HG02884 (cell line): ENCODE results near the gene YPEL5.

Experiments
- ATAC-seq: cut with Tn5 transposase; IDR thresholded peaks from one replicate; pipeline ENCODE4 v1.9.1; 2021; ENCODE audit warnings: mild to moderate bottlenecking, moderate library complexity; ENCODE audit not compliant: unreplicated experiment

Gene YPEL5

DNA sequence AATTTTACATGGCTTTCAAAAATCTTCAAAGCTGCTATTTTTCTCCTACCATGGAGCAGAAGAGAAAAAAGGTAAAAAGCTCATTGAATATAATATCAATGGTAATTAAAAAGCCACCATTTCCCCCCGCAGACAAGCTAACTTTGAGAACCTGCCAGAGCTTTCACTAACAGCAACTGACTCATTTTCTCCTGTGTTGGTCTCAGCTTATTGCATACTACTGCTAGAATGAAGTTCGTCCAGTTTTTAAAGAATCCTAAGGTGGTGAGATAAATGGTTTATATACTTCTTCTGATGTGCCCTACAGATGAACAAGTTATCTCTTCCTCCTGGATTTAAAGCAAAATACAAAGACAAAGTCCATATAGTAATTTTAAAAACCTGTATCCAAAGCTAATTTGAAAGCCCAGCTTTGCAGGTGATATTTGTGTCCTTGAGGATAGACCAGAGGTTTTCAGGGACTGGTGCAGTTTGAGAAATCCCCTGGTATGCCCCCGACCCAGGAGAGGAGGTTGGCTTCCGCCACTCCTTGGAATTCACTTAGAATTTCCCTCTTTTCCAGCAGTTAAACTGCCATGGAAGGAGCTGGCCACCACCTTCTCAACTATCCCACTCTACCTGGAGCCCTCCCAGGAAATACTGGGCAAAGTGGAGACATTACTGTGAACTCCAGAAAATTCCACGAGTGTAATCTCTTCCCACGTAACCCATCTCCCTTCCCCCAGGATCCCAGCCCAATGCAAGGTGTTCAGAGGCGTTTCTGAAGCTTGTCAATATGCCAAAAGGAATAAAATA, 17.5 kb downstream of the YPEL5 start:
- no peak for ATAC-seq

DNA sequence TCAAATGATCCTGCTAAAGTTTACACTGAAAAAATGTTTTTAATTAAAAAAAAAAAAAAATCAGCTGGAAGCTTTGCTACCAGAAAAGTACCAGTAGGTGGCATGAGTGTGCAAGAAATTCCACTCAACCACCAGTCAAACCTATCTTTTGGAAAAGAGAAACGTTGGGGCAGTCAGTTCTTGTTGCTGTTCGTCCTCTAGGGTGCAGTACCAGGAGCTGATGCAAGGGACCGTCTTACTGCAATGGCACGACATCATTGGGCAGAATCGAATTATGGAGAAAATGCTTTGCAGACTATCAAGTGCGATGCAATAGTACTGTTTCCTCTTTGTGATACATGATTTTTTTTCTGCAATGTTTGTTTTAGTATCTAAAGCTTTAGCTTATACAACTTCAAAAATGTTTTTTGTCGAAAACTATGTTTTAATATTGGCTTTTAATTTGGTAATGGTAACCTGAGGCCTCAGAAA, 18.3 kb downstream of the YPEL5 start:
- ATAC-seq = peak; percentile 87

- ATAC-seq = no peak
Measured at GRCh38 chr2:30165617-30166016, 18.8 kb downstream of the YPEL5 start.

GRCh38 chr2:30172627-30173026, 25.8 kb downstream of the YPEL5 start:
- no peak for ATAC-seq

DNA sequence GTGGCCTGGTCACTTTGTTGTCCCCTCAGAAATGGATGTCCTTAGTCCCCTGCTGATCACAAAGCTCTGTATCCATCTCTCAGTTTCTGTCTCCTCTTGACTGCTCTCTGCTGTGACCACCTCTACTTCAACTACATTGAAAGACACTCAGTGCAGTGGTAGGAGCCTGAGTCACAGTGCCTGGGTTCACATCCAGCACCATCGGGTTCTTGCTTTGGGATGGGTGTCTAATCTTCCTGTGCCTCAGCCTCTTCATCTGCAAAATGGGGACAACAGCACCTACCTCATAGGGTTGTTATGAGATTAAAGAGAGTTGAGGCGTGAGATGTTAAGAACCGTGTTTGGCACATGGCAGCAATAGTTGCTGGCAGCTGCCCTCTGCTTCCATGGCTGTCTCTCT, 30.6 kb downstream of the YPEL5 start:
- no peak for ATAC-seq

- ATAC-seq = no peak
Measured at GRCh38 chr2:30177956-30178355, 31.1 kb downstream of the YPEL5 start.

- ATAC-seq = no peak
Measured at GRCh38 chr2:30178618-30179434, 32.0 kb downstream of the YPEL5 start.

DNA sequence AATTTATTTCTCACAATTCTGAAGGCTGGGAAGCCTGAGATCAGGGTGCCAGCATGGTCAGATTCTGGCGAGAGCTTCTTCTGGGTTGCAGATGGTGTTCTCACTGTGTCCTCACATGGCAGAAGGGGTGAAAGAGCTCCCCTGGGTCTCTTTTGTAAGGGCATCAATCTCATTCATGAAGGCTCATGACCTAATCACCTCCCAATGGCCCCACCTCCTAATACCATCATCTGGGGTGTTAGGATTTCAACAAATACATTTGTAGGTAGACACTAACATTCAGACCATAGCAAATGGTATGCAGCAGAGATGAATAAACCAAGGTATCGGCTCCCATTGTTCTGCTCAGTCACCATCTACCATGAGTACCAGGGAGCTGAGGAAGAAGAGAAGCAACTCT, 32.7 kb downstream of the YPEL5 start:
- no peak for ATAC-seq

DNA sequence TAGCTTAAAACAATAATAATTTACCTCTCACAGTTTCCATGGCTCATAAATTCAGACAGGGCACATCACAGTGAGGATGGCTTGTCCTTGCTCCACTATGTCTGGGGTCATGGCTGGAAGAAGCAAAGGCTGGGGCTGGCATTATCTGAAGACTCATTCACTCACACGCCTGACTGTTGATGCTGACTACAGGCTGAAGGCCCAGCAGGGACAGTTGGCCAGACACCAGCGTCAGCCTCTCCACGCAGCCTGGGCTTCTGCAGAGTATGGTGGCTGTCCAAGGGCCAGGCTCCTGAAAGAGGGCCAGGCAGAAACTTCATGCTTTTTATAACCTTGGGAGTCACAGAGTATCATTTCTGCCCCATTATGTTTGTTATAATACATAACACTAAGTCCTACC, 33.4 kb downstream of the YPEL5 start:
- no peak for ATAC-seq

- no peak for ATAC-seq
Measured at GRCh38 chr2:30181176-30181575, 34.4 kb downstream of the YPEL5 start.

DNA sequence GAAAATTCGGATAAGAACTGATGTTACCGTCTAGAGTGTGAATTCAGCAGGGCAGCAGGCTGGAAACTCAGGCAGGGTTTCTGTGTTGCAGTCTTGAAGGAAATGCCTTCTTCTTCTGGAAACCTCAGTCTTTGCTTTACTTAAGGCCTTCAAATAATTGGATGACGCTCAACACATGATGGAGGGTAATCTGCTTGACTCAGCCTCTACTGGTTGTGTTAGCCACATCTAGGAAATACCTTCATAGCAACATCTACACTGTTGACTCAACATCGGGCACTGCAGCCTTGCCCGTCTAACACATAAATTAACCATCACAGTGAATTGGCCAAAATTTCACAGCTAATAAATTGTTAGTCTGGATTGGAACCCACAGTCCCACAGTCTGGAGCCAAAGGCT, 37.2 kb downstream of the YPEL5 start:
- ATAC-seq = no peak

- no peak for ATAC-seq
Measured at GRCh38 chr2:30185178-30185577, 38.4 kb downstream of the YPEL5 start.

- ATAC-seq = no peak
Measured at GRCh38 chr2:30188292-30188691, 41.5 kb downstream of the YPEL5 start.

DNA sequence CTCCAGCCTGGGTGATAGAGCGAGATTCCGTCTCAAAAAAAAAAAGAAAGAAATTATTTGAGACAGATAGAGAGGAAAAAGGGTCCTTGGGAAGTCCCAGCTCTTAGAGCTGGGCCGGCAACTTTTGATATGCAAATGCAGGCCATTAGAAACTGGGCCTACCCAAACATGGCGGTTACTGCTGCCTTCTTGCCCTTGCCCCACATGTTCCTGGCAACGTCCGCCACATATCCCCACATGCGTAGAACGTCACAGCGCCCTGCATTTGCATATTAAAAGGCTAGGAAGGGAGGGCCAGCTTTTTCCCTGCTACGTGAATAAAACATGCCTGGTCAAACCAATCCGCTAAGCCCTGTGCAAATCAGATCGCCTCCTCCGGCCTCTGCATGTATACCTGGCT, 43.8 kb downstream of the YPEL5 start:
- no peak for ATAC-seq

DNA sequence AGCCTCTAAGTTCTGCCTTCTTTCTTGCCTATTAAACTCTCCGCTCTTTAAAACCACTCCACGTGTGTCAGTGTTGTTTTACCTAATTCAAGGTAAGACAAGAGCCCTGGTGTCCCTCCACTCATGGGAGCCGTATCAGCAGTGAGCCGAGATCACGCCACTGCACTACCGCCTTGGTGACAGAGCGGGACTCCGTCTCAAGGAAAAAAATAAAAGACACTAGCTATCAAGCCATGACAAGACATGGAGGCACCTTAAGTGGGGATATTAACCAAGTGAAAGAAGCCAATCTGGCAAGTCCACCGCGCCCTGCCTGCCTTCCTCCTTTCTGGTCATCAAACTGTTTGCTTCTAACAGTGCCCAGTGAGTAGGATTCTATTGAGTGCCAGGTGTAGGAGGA, 44.3 kb downstream of the YPEL5 start:
- ATAC-seq = no peak

DNA sequence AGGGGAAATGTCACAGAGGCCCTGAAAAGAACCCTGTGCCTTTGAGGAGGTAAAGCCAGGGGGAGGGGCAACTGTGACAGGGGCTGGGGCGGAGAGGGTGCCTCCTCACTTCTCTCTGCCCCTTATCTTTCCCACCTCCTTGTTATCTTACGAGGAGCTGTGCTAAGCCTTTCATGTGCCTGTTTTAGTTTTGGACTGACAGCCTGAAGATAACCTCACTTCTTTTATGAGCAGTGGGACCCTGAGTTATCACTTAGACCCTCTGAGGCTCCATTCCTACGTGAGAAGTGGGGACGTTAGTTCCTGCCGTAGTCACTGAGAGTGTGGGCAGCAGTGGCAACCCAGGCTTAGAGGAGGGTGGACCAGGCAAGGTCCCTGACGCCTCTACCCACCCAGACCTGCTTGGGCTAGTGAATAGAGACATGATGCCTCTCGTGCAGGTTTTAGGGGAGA, 45.0 kb downstream of the YPEL5 start:
- no peak for ATAC-seq

- no peak for ATAC-seq
Measured at GRCh38 chr2:30192314-30192713, 45.5 kb downstream of the YPEL5 start.

GRCh38 chr2:30193104-30193681, 46.4 kb downstream of the YPEL5 start:
- no peak for ATAC-seq

GRCh38 chr2:30194421-30194820, 47.6 kb downstream of the YPEL5 start:
- ATAC-seq = no peak

GRCh38 chr2:30195016-30195415, 48.2 kb downstream of the YPEL5 start:
- no peak for ATAC-seq

GRCh38 chr2:30197570-30198192, 50.9 kb downstream of the YPEL5 start:
- ATAC-seq = no peak
